MCF 10A (cell line): ENCODE measurements around the gene ABCF2. TPM values are rescaled to one million over a fixed set of nuclear protein-coding genes. Genes with fewer than 3 reads are reported as not detected.

ENCODE experiments used
- BruUV-seq: library from RNA; stranded (reverse); fragments of 400-500 nt; replicated peaks from 2 replicates; lab custom pipeline; 2021; lab: Mats Ljungman, UMichigan
- CTCF ChIA-PET: fragments of 300-600 bp; sonication (Branson Sonifier 250); formaldehyde crosslinking; extraction: SDS; loops from one replicate; lab custom pipeline; 2021; ENCODE audit warnings: antibody characterized with exemption, inconsistent platforms; lab: Yijun Ruan, JAX
- POLR2A ChIA-PET: fragments of 300-600, 350-650 bp; sonication (Branson Sonifier 250); formaldehyde crosslinking; extraction: SDS; loops from one replicate; lab custom pipeline; 2020; ENCODE audit warnings: antibody characterized with exemption, inconsistent platforms; lab: Yijun Ruan, JAX
- DNase-seq: peaks from one replicate; pipeline ENCODE4 v3.0.0-alpha.2; 2018; ENCODE audit not compliant: unreplicated experiment
- H3K27ac Mint-ChIP-seq: one replicate; pipeline ENCODE4 v1.8.0; 2022; ENCODE audit warnings: mild to moderate bottlenecking, low read depth, mixed read lengths; ENCODE audit not compliant: unreplicated experiment
- H3K27me3 Mint-ChIP-seq: one replicate; pipeline ENCODE4 v1.8.0; 2022; ENCODE audit warnings: mixed read lengths; ENCODE audit not compliant: insufficient read depth, unreplicated experiment
- H3K36me3 Mint-ChIP-seq: one replicate; pipeline ENCODE4 v1.8.0; 2022; ENCODE audit warnings: mild to moderate bottlenecking, moderate library complexity, mixed read lengths; ENCODE audit not compliant: insufficient read depth, unreplicated experiment
- H3K4me1 Mint-ChIP-seq: one replicate; pipeline ENCODE4 v1.8.0; 2022; ENCODE audit warnings: mixed read lengths; ENCODE audit not compliant: insufficient read depth, unreplicated experiment
- H3K4me3 Mint-ChIP-seq: one replicate; pipeline ENCODE4 v1.8.0; 2022; ENCODE audit warnings: mild to moderate bottlenecking, moderate library complexity, mixed read lengths; ENCODE audit not compliant: unreplicated experiment
- H3K9me3 Mint-ChIP-seq: one replicate; pipeline ENCODE4 v1.8.0; 2022; ENCODE audit warnings: mixed read lengths; ENCODE audit not compliant: unreplicated experiment
- intact Hi-C: fragments of 100-400 bp; cut with micrococcal nuclease; formaldehyde crosslinking; loops from 2 replicates; pipeline ENCODE4 v1.14.1; 2022
- total RNA-seq: library from RNA; stranded (reverse); gene quantifications from 2 replicates; pipeline ENCODE4 v1.2.3, GENCODE V29; 2022
- TF ChIP-seq, protein P1 (sequence below): fragments of 200-600 bp; IDR thresholded peaks from one replicate; pipeline ENCODE4 v1.8.0; 2022; ENCODE audit warnings: antibody characterized with exemption, mild to moderate bottlenecking; ENCODE audit not compliant: unreplicated experiment

The ABCF2 gene
- total RNA-seq, 1 experiment from 2014 or later, result 72.4 TPM

DNA sequence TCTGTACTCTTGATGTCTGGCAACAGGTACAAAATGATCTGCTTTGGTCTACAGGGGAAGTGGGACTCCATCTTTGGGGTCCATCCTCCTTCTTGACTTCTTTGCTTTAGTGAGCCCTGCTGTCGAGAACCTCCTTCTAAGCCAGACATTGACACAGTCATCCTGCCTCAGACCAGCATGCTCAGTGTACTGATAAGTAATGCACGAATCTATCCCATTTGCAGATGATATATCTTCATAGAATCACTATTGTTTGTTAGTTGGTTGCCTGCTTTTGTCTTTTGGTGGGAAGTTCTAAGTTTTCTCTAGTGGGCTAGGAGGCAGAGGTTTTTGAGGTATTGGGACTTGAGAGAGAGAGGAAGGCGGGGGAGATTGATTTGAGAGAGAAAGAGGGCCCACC is 25.7 kb downstream of the ABCF2 start:
- no peaks in the 10 kb centered on the region for H3K9me3 Mint-ChIP-seq
- no peak overlapping the region for H3K27ac Mint-ChIP-seq
- no peak overlapping the region for H3K4me3 Mint-ChIP-seq
- no peaks in the 10 kb centered on the region for H3K4me1 Mint-ChIP-seq
- BruUV-seq, result no TSS peak
- DNase-seq, result no peak
- CTCF ChIA-PET, result interaction anchor here (1.0 kb wide), 1 partner anchor 28 kb away, joined by 3 read pairs; no protein-coding TSS in a partner anchor
- H3K36me3 Mint-ChIP-seq, result no peaks in the 10 kb centered on the region
- peaks cover 56% of the 10 kb centered on the region for H3K27me3 Mint-ChIP-seq
- TF ChIP-seq, protein P1, sequence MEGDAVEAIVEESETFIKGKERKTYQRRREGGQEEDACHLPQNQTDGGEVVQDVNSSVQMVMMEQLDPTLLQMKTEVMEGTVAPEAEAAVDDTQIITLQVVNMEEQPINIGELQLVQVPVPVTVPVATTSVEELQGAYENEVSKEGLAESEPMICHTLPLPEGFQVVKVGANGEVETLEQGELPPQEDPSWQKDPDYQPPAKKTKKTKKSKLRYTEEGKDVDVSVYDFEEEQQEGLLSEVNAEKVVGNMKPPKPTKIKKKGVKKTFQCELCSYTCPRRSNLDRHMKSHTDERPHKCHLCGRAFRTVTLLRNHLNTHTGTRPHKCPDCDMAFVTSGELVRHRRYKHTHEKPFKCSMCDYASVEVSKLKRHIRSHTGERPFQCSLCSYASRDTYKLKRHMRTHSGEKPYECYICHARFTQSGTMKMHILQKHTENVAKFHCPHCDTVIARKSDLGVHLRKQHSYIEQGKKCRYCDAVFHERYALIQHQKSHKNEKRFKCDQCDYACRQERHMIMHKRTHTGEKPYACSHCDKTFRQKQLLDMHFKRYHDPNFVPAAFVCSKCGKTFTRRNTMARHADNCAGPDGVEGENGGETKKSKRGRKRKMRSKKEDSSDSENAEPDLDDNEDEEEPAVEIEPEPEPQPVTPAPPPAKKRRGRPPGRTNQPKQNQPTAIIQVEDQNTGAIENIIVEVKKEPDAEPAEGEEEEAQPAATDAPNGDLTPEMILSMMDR, result no peak
- intact Hi-C loops, result no loop called here
- POLR2A ChIA-PET, result no interaction called here

DNA sequence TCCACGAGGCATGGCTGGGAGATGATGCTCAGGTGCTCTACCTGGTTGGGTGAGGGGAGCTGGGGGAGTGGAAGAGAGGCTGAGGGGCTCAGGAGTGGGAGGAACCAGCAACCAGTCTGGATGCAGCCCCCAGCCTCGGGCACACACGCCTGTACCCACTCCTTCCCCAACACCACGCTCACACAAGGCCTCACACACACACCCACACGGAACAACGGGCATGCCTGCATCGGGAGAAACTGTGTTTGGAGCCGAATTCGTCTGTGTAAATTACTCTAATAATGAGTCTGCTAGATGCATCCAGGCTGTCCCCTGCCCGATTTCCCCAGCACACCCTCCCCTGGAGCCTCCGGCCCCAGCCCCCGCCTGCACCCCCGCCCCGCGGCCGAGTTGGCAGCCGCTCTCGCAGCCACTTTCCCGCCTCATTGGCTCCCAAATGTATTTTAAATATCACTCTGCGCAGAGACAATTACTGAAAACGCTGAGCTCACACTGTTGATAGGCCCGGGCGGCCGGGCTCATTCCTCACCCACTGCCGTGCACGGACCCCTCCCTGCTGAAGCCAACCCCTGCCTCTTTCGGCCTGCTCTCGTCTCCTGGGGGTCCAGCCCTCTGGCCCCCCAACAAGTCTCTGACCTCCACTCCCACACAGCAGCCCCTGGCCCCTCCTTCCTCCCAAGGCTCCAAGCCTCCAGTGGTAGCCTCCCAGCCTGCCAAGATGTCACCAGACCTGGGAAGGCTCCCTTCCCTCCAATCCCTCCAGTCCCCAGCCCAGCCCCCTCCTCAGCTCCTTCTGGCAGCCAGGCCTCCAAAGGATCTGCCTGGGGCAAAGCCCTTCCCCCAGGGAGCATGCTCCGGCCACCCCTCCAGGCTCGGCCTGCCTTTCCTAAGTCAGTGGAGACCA is 27.8 kb downstream of the ABCF2 start:
- no peaks in the 10 kb centered on the region for H3K36me3 Mint-ChIP-seq
- BruUV-seq, result no TSS peak
- intact Hi-C loops, result no loop called here
- no peak overlapping the region for H3K27ac Mint-ChIP-seq
- peaks cover 35% of the 10 kb centered on the region for H3K27me3 Mint-ChIP-seq
- H3K4me3 Mint-ChIP-seq, result no peak overlapping the region
- H3K4me1 Mint-ChIP-seq, result no peaks in the 10 kb centered on the region
- TF ChIP-seq, protein P1, result no peak
- H3K9me3 Mint-ChIP-seq, result no peaks in the 10 kb centered on the region
- POLR2A ChIA-PET, result no interaction called here
- DNase-seq, result no peak
- CTCF ChIA-PET, result no interaction called here

DNA sequence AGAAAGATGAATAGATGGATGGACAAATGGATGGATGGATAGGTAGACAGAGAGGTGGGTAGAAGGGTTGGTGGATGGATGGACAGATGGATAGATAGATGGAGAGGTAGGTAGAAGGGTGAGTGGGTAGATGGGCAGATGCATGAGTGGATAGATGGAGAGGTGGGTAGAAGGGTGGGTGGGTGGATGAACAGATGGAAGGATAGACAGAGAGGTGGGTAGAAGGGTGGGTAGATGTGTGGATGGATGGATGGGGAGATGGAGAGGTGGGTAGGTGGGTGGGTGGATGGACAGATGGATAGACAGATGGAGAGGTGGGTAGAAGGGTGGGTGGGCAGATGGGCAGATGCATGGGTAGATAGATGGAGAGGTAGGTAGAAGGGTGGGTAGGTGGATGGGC is 29.1 kb downstream of the ABCF2 start:
- TF ChIP-seq, protein P1, result no peak
- no peak for DNase-seq
- intact Hi-C loops, result no loop called here

DNA sequence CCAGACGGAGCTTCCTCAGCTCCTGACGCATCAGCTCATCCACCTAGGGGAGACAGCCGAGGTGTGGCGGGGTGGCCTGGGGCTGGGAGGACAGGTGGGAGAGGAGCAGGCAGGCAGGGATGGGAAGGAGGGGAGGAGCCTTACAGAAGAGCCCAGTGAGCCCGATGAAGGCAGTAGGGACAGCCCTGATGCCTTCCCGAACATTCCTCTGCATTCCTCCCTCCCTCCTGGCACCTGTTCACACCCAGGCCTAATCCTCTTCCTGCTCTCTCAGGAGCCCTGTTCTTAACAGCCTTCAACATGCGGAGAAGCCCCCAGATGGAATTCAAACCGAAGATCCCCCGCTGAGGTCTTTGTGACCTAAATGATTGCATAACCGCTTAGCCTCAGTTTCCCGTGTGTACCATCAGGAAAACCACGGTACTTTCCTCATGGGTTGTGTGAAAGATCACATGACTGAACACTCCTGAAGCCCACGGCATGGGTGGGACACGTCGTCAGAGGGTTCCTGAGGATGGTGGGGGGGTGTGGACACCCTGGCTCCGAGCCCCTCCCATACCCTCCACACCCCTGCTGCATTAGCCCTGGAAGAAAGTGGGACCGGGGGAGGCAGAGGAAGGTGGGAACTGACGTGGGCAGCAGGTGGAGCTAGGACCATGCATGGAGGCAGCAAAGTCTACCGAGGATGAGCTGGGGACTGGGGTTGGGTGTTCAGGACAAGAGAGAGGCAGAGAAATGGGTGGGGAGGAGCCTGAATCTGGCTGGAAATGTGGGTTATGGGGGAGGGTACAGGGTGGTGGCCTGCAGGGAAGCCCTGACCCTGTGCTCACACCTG is 31.2 kb downstream of the ABCF2 start:
- H3K4me1 Mint-ChIP-seq, result no peaks in the 10 kb centered on the region
- H3K4me3 Mint-ChIP-seq, result no peak overlapping the region
- POLR2A ChIA-PET, result no interaction called here
- no peak overlapping the region for H3K27ac Mint-ChIP-seq
- TF ChIP-seq, protein P1, result no peak
- BruUV-seq, result no TSS peak
- intact Hi-C loops, result no loop called here
- H3K9me3 Mint-ChIP-seq, result no peaks in the 10 kb centered on the region
- H3K27me3 Mint-ChIP-seq, result peaks cover 9% of the 10 kb centered on the region
- no peaks in the 10 kb centered on the region for H3K36me3 Mint-ChIP-seq
- CTCF ChIA-PET, result interaction anchor here (0.6 to 1.2 kb wide), 4 partner anchors 24 to 307 kb away, joined by 3 to 5 read pairs (median 4); no protein-coding TSS in a partner anchor
- no peak for DNase-seq

More for the DNA sequence above, 29.1 kb downstream of the ABCF2 start:
- H3K9me3 Mint-ChIP-seq, result no peaks in the 10 kb centered on the region
- H3K4me3 Mint-ChIP-seq, result no peak overlapping the region
- no peaks in the 10 kb centered on the region for H3K4me1 Mint-ChIP-seq
- H3K27ac Mint-ChIP-seq, result no peak overlapping the region
- BruUV-seq, result no TSS peak
- peaks cover 22% of the 10 kb centered on the region for H3K27me3 Mint-ChIP-seq
- CTCF ChIA-PET, result no interaction called here
- POLR2A ChIA-PET, result no interaction called here
- no peaks in the 10 kb centered on the region for H3K36me3 Mint-ChIP-seq
